PFSK-1 (cell line): Measurements from ENCODE around the gene RAD51B.

Source experiments
- FOXP2 ChIP-seq: optimal IDR thresholded peaks from 2 replicates; pipeline ENCODE3; 2011; ENCODE audit warnings: borderline replicate concordance, control low read depth, inconsistent platforms; ENCODE audit not compliant: insufficient read depth; ENCODE audit errors: extremely low read length, extremely low read depth
- POLR2AphosphoS5 ChIP-seq: IDR thresholded peaks from 2 replicates; pipeline ENCODE4 v1.6.1; 2012; ENCODE audit warnings: low read depth, mild to moderate bottlenecking, control low read depth, low read length, moderate library complexity
- REST ChIP-seq, 2 experiments: IDR thresholded peaks; 2 replicates each; pipeline versions ENCODE4 v1.6.1 to v1.8.0; 2011 to 2012; ENCODE audit warnings: low read depth in 2 of 2, low read length in 2 of 2, control low read depth in 1 of 2, inconsistent platforms in 1 of 2, mild to moderate bottlenecking in 1 of 2, moderate library complexity in 1 of 2; ENCODE audit not compliant: insufficient read depth in 1 of 2
- SIN3A ChIP-seq: IDR thresholded peaks from 2 replicates; pipeline ENCODE4 v1.6.1; 2012; ENCODE audit warnings: mild to moderate bottlenecking, low read length, moderate library complexity, borderline replicate concordance; ENCODE audit not compliant: insufficient read depth
- TAF1 ChIP-seq: IDR thresholded peaks from 2 replicates; pipeline ENCODE4 v1.6.1; 2012; ENCODE audit warnings: low read length, control low read depth, borderline replicate concordance; ENCODE audit not compliant: insufficient read depth

Gene RAD51B

GRCh38 chr14:67990576-67990975, 171.0 kb downstream of the RAD51B start:
- TF ChIP-seq REST (IDR thresholded peaks at IDR 0.05; ENCODE audit: insufficient read depth in 1 of 2, low read depth in 2 of 2, low read length in 2 of 2) (no peak), FOXP2 (no peak), SIN3A (no peak), POLR2AphosphoS5 (no peak), TAF1 (no peak)

- TF ChIP-seq SIN3A (no peak), FOXP2 (no peak), POLR2AphosphoS5 (no peak), TAF1 (no peak)
Measured at GRCh38 chr14:67994531-67994930, 175.0 kb downstream of the RAD51B start.

GRCh38 chr14:67996235-67996634, 176.7 kb downstream of the RAD51B start:
- no peak for TF ChIP-seq POLR2AphosphoS5
- no peak for TF ChIP-seq REST (IDR thresholded peaks at IDR 0.05; ENCODE audit: insufficient read depth in 1 of 2, low read depth in 2 of 2, low read length in 2 of 2)
- no peak for TF ChIP-seq FOXP2
- no peak for TF ChIP-seq SIN3A
- TF ChIP-seq TAF1 = no peak

- TF ChIP-seq FOXP2 (no peak), SIN3A (no peak), TAF1 (no peak), REST (IDR thresholded peaks at IDR 0.05; ENCODE audit: insufficient read depth in 1 of 2, low read depth in 2 of 2, low read length in 2 of 2) (no peak), POLR2AphosphoS5 (no peak)
Measured at GRCh38 chr14:67998834-67999233, 179.3 kb downstream of the RAD51B start.

GRCh38 chr14:67999290-67999689, 179.7 kb downstream of the RAD51B start:
- TF ChIP-seq POLR2AphosphoS5 = no peak

- no peak for TF ChIP-seq SIN3A
- no peak for TF ChIP-seq FOXP2
- no peak for TF ChIP-seq POLR2AphosphoS5
- no peak for TF ChIP-seq TAF1
Measured at GRCh38 chr14:67999705-68000384, 180.3 kb downstream of the RAD51B start.

- TF ChIP-seq POLR2AphosphoS5 (no peak), SIN3A (no peak), TAF1 (no peak), REST (IDR thresholded peaks at IDR 0.05; ENCODE audit: insufficient read depth in 1 of 2, low read depth in 2 of 2, low read length in 2 of 2) (no peak), FOXP2 (no peak)
Measured at GRCh38 chr14:68000511-68000910, 180.9 kb downstream of the RAD51B start.
